ENCODE results near the gene FAM168B.

- TF ChIP-seq CTCF (IDR thresholded peaks at IDR 0.05; ENCODE audit: insufficient read depth, low read length) (no peak), REST (IDR thresholded peaks at IDR 0.05; ENCODE audit: insufficient replicate concordance, low read depth) (no peak), GABPA (IDR thresholded peaks at IDR 0.05; ENCODE audit: low read depth) (no peak)
Measured at GRCh38 chr2:131132729-131133128, 39.5 kb upstream of the FAM168B start.
